Vagina (tissue), 2 donors: ENCODE data around the gene NUDT13.

Experiments used
- CTCF ChIP-seq, 3 experiments: fragments of 450-650 bp in 2 of 3; fragments of 200-600 bp in 1 of 3; sonication (generic) in 1 of 3; IDR thresholded peaks; one replicate each; pipeline ENCODE4 v1.5.1; 2017 to 2019; ENCODE audit warnings: antibody characterized with exemption in 3 of 3, mild to moderate bottlenecking in 2 of 3, moderate library complexity in 2 of 3
- POLR2A ChIP-seq, 2 donors: fragments of 450-650 bp; IDR thresholded peaks; one replicate each; pipeline ENCODE4 v1.6.1; 2017; ENCODE audit warnings: antibody characterized with exemption in 2 of 2, mild to moderate bottlenecking in 2 of 2, moderate library complexity in 2 of 2
- POLR2AphosphoS5 ChIP-seq, 2 donors: sonication (generic); formaldehyde crosslinking; IDR thresholded peaks; one replicate each; pipeline ENCODE4 v1.9.0; 2017; ENCODE audit warnings: antibody characterized with exemption in 2 of 2, mild to moderate bottlenecking in 2 of 2, low read depth in 1 of 2; ENCODE audit not compliant: insufficient read depth in 1 of 2

GRCh38 chr10:73161079-73161478, 50.8 kb downstream of the NUDT13 start:
- TF ChIP-seq CTCF (IDR thresholded peaks at IDR 0.05) = no peak
- TF ChIP-seq POLR2A (IDR thresholded peaks at IDR 0.05) = no peak
- no peak for TF ChIP-seq POLR2AphosphoS5 (IDR thresholded peaks at IDR 0.05; ENCODE audit: insufficient read depth in 1 of 2, low read depth in 1 of 2)
